Measurements from ENCODE around the gene ADCY4.

DNA sequence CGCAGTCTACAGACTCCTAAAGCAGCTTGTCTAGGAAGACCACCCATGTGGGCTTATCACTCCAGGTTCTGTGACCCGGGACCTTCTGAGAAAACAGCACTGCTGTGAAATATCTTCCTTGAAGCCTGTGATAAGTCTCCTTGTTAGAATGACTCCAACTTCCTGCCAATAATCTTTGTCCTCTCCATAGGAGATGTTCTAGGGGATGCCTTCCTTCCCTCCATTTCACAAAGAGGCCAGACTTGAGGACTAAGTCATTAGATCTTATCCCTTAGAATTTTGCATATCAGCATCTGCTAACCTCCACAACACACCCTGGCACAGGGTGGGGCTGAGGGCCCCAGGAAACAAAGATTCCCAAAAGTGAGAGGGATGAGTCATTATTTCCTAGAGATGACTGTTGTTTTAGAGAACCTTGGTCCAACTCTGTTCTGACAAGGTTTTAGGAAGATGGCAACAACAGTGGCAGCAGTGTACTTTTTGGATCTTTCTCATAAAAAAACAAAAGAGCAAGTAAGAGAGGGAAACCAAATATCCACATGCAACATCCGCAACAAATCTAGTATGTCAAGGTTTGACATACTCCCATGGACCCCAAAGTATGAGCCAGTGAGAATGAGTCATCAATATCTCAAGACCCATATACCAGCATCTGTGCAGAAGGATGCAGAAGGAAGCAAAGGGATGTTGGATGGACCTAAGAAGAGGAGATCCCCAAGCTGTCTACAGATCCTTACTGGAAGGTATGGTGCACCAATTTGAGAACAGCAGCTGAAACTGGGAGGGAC is 17.5 kb downstream of the ADCY4 start:
- TF ChIP-seq, protein P1, sequence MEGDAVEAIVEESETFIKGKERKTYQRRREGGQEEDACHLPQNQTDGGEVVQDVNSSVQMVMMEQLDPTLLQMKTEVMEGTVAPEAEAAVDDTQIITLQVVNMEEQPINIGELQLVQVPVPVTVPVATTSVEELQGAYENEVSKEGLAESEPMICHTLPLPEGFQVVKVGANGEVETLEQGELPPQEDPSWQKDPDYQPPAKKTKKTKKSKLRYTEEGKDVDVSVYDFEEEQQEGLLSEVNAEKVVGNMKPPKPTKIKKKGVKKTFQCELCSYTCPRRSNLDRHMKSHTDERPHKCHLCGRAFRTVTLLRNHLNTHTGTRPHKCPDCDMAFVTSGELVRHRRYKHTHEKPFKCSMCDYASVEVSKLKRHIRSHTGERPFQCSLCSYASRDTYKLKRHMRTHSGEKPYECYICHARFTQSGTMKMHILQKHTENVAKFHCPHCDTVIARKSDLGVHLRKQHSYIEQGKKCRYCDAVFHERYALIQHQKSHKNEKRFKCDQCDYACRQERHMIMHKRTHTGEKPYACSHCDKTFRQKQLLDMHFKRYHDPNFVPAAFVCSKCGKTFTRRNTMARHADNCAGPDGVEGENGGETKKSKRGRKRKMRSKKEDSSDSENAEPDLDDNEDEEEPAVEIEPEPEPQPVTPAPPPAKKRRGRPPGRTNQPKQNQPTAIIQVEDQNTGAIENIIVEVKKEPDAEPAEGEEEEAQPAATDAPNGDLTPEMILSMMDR (IDR thresholded peaks at IDR 0.05): no peak
- no peak for TF ChIP-seq POLR2A (IDR thresholded peaks at IDR 0.05)

Measured in right lobe of liver (tissue), 4 donors.